ENCODE measurements around the gene DEK. TPM values are rescaled to one million over a fixed set of nuclear protein-coding genes. Genes with fewer than 3 reads are reported as not detected.
"Not testable (repeated sequence)": the region's sequence is repeated elsewhere in the genome, so short reads cannot be mapped to it uniquely, and the experiment has no call there.

DEK gene
- total RNA-seq, 1 donor from 2014 or later, result 37.6 TPM

DNA sequence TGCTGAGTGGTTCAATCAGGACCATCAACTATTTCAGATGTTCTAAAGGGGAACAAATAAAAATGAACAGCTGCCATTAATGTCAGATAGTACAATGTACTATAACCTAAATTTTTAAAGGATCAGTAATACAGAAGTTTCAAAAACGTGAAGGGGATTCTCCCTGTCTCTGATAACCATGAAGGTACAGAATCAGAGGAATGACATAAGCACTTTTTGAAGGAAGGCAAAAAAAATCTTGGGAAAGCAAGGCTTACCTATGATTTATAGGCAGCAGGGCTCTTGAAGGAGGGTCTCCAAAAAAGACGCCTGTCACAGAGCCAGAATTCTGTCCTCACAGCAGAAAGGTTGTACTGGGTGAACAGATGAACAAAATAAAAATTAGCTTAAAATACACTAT lies 20.1 kb downstream of the DEK start:
- intact Hi-C loops (cut with DNase I), result no loop called here
- no peak for DNase-seq (ENCODE audit: low spot score)

DNA sequence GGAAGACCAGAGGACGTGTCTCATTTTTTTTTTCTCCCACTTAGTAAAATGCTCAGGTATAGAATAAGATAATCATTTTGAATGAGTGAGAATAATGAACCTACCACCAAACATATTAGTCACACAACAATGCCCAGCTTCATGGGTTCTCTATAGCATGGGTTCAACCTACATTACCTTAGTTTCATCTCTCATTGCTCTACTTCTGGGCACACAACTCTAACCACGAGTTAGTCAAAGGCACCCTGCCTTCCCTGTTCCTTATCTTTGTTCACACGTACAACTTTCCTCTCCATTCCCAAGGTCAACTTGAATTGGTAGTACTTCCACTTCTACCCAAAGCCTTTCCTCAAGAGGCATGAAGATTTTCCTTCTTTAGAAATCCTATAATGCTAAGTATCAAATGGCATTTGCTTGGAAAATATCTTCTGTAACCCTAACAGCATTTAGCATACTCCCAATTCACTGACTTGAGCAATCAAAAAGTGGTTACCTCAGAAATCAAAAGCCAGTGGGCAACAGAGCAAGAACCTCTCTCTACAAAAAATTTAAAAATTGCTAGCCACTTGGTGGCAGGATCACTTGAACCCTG lies 20.9 kb downstream of the DEK start:
- DNase-seq (ENCODE audit: low spot score), result no peak
- intact Hi-C loops (cut with DNase I), result no loop called here

DNA sequence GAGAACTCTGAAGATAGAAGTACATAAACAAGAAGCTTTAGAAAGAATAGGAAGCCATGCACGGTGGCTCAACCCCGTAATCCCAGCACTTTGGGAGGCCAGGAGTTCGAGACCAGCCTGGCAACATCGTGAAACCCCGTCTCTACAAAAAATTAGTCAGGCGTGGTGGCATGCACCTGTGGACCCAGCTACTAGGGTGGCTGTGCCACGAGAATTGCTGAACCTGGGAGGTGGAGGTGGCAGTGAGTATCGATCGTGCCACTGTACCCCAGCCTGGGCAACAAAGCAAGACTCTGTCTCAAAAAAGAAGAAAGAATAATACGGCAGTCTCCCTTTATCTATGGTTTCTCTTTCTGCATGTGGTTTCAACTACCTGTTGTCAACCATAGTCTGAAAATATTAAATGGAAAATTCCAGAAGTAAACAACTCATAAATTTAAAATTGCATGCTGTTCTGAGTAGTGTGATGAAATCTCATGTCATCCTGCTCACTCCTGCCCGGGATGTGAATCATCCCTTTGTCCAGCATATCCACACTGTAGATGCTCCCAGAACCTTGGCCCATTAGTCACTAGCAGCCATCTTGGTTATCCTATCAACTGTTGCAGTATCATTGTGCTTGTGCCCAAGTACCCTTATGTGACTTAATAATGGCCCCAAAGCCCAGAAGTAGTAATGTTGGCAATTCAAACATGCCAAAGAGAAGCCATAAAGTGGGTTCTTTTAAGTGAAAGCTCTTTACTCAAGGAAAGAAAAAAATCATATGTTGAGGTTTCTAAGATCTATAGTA lies 22.1 kb downstream of the DEK start:
- no peak for DNase-seq (ENCODE audit: low spot score)
- intact Hi-C loops (cut with DNase I), result no loop called here

DNA sequence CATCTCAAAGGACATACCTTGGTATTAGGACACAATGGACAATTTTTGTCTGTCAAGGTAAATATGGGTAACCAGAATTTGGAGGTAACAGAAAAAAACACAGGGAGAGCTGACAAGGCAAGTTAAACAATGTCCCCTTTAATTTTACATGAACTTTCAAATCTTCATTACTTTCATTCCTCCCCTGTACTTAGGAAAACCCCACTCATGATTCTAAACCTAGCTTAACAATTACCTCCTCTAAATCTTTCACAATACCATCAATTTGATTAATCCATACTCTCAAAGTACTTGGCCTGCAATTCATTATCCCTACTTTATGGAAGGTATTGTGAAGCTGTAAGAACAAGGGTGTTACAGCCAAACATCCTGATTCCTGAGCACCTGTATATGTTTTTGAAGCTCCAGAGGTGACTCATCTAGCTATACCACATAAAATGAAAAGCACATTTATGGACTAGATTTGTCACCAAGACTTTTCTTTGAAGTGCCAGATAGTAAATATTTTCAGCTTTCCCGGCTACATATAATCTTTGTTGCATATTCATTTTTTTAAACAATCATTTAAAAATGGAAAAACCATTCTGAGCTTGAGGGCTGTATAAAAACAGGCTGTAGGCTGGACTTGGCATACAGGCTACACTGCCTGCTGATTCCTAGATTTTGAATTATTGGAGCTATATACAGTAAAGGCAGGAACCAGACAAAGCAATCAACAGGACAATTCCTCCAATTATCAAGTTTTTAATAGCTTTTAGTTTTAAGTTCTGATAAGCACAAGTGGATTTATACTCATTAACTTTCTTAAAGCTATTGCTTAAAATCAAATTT lies 22.9 kb downstream of the DEK start:
- DNase-seq (ENCODE audit: low spot score), result no peak
- intact Hi-C loops (cut with DNase I), result no loop called here

DNA sequence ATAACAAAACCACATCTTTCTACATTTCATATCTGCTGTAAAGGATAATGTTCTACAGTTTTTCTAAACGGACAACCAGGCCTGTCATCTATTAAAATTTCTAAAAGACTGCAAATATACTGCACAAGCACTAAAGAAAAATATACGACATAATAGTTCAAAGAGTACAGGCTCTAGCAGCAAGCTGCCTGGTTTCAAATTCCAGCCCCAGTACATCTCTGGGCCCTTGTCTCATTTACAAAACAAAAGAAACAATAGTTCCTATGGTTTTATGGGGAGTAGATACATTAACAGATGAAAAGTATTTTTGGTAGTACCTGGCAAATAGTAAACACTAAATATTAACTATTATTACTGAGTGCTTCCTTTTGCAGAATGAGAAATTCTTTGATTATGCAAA lies 24.1 kb downstream of the DEK start:
- DNase-seq (ENCODE audit: low spot score), result no peak
- intact Hi-C loops (cut with DNase I), result no loop called here

DNA sequence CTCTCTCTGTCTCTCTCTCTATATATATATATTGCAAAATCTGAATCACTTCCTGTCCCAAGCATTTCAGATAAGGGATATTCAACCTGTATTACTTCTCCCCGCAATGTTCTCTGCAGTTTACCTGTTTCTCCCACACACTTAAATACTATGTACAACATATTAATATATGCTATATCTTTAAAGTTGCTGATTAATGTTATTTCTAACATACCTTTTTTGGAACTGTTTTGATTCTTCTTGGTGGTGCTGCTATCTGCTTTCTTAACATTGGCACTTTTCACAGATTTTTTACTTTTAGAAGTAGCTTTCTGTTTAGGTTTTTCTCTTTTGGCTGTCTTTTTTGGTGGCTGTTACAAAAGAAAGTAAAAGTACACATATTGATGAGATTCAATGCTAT lies 27.2 kb downstream of the DEK start:
- intact Hi-C loops (cut with DNase I), result no loop called here
- no peak for DNase-seq (ENCODE audit: low spot score)

DNA sequence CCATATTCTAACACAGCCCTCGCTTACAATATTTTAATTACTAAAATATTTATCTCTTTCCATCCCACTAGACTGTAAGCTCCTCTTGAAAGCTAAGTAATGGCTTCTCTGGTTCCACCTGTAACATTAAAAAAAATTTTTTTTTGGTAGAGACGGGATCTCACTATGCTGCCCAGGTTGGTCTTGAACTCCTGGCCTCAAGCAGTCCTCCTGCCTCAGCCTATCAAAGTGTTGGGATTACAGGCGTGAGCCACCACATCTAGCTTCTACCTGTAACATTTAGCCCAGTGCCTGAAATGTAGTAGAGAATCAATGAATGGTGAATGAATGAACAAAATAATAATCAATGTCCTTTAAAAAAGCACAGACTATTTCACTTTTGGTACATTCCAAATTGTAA lies 28.8 kb downstream of the DEK start:
- intact Hi-C loops (cut with DNase I), result no loop called here
- no peak for DNase-seq (ENCODE audit: low spot score)

DNA sequence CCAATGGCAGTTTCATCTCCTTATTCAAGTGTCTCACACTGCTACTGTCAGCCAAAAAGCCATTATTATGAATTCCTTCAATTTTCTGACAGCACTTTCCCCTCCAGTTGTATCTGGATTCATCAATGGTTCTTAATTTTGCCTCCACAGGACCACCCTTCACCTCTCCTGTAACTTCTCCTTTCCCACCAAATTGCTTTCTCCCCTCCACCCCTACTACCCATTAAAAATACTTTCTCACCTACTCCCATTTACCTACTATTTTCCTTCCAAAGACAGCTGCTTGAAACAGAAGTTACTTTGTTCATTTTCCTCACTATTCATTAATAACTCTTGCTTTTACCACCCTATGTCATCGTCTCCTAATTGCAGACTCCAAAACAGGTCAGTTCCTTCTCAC lies 29.8 kb downstream of the DEK start:
- intact Hi-C loops (cut with DNase I), result no loop called here
- DNase-seq (ENCODE audit: low spot score), result no peak

DNA sequence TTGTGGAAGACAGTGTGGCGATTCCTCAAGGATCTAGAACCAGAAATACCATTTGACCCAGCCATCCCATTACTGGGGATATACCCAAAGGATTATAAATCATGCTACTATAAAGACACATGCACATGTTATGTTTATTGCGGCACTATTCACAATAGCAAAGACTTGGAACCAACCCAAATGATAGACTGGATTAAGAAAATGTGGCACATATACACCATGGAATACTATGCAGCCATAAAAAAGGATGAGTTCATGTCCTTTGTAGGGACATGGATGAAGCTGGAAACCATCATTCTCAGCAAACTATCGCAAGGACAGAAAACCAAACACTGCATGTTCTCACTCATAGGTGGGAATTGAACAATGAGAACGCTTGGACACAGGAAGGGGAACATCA lies 30.6 kb downstream of the DEK start:
- intact Hi-C loops (cut with DNase I); DNase-seq (ENCODE audit: low spot score): not testable (repeated sequence)

DNA sequence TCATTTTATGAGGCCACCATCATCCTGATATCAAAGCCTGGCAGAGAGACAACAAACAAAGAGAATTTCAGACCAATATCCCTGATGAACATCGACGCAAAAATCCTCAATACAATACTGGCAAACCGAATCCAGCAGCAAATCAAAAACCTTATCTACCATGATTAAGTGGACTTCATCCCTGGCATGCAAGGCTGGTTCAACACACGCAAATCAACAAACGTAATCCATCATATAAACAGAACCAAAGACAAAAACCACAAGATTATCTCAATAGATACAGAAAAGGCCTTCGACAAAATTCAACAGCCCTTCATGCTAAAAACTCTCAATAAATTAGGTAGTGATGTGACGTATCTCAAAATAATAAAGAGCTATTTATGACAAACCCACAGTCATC lies 32.5 kb downstream of the DEK start:
- intact Hi-C loops (cut with DNase I), result not testable (repeated sequence)

DNA sequence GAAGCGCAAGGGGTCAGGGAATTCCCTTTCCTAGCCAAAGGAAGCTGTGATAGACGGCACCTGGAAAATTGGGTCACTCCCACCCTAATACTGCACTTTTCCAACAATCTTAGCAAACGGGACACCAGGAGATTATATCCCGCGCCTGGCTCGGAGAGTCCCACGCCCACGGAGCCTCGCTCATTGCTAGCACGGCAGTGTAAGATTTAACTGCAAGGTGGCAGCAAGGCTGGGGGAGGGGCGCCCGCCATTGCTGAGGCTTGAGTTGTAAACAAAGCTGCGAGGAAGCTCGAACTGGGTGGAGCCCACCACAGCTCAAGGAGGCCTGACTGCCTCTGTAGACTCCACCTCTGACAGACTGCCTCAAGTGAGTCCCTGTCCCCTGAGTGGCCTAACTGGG lies 35.7 kb downstream of the DEK start:
- DNase-seq (ENCODE audit: low spot score), result not testable (repeated sequence)

More for the DNA sequence above, 32.5 kb downstream of the DEK start:
- not testable (repeated sequence) for DNase-seq (ENCODE audit: low spot score)

DNA sequence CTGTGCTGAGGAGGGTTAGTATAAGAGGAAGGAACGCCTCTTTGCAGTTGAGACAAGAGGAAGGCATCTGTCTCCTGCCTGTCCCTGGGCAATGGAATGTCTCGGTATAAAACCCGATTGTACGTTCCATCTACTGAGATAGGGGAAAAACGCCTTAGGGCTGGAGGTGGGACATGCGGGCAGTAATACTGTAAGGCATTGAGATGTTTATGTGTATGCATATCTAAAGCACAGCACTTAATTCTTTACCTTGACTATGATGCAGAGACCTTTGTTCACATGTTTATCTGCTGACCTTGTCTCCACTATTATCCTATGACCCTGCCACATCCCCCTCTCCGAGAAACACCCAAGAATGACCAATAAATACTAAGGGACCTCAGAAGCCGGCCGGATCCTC lies 37.2 kb downstream of the DEK start:
- intact Hi-C loops (cut with DNase I); DNase-seq (ENCODE audit: low spot score): not testable (repeated sequence)

More for the DNA sequence above, 35.7 kb downstream of the DEK start:
- intact Hi-C loops (cut with DNase I), result not testable (repeated sequence)

DNA sequence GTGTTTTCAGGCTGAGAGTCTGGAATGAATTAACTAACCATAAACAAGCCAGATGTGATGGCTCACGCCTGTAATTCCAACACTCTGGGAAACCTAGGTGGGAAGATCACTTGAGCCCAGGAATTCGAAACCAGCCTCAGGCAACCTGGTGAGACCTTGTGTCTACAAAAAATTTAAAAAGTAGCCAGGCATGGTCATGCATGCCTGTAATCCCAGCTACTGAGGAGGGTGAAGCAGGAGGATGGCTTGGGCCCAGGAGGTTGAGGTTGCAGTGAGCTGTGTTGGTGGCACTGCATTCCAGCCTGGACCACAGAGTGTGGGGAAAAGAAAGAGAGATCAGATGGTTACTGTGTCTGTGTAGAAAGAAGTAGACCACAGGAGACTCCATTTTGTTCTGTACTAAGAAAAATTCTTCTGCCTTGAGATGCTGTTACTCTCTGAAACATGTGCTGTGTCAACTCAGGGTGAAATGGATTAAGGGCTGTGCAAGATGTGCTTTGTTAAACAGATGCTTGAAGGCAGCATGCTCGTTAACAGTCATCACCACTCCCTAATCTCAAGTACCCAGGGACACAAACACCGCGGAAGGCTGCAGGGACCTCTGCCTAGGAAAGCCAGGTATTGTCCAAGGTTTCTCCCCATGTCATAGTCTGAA lies 37.8 kb downstream of the DEK start:
- intact Hi-C loops (cut with DNase I); DNase-seq (ENCODE audit: low spot score): not testable (repeated sequence)

DNA sequence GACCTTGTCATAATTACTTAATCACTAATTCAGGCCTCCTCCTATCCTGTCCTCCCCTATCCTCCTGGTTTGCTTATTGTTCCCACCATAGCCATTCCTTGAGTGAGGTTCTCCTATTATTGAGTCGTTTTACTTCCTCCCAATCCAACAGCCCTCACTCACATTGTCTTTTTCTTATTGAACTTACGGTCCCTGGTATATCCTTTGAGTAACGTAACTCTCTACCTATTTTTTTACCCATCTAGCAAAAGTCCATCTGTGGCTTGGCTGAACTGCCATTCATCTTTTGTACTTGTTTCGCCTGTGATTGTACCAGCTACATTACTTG lies 43.1 kb downstream of the DEK start:
- no peak for DNase-seq (ENCODE audit: low spot score)
- intact Hi-C loops (cut with DNase I), result no loop called here

DNA sequence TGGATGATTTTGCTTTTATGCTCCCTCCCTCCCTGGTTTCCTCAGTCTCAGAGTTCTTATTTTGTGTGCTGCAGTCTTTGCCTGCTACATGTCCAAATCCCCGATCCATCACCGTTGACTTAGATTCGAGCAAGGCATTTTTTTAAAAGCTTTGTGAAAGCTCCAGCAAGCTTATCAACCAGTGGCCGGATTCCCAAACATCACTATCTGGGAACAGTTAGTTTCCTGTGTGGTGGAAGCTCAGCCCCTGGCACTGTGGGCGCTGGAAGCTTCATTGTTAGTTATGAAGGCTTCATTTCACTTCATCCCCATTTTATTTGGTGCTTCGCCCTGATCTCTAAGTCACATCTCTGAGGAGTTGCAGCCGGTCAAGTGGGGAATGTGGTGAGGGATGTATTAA lies 44.7 kb downstream of the DEK start:
- no peak for DNase-seq (ENCODE audit: low spot score)
- intact Hi-C loops (cut with DNase I), result no loop called here

DNA sequence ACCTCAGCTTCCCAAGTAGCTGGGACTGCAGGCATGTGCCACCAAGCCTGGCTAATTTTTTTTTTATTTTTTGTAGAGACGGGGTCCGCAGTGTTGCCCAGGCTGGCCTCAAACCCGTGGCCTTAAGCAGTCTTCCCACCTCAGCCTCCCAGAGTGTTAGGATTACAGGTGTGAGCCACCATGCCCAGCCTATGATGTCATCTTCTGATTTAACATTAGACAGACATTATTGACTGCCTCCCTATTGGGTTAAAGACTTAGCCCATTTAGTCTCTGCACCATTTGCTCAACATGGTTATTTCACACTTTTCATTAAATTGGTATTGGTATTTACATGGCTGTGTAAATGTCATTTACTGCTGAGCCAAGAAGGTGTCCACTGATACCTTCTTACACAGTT lies 46.1 kb downstream of the DEK start:
- no peak for DNase-seq (ENCODE audit: low spot score)
- intact Hi-C loops (cut with DNase I), result no loop called here

DNA sequence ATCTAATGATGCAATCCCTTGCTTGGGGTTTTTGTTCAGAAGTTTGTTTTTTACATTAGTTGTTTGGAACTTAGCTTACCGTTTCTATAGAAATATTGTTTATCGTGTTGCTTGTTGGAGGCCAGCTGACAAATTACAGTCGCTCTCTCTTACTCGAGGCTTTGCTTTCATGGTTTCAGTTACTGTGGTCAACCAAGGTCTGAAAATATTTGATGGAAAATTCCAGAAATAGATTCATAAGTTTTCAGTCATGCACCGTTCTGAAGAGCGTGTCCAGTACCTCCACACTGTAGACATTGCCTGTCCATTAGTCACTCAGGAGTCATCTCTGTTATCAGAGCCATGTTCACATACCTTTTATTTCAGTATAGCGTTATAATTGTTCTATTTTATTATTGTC lies 47.9 kb downstream of the DEK start:
- DNase-seq (ENCODE audit: low spot score), result no peak
- intact Hi-C loops (cut with DNase I), result no loop called here

DNA sequence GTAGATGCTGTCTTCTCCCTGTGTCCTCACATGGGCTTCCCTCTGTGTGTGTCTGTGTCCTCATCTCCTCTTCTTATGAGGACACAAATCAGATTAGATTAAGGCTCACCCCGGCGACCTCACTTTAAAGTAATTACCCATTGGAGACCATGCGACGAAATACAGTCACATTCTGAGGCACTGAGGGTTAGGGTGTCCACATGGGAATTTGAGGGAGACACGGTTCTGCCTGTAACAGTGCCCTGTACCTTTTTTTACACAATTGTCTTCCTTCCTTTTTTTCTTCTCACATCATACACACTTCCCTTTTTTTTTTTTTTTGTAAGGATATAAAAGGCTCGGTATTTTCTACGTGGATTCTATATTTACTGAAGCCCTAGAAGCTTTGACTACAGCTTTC lies 48.9 kb downstream of the DEK start:
- intact Hi-C loops (cut with DNase I), result no loop called here
- no peak for DNase-seq (ENCODE audit: low spot score)

DNA sequence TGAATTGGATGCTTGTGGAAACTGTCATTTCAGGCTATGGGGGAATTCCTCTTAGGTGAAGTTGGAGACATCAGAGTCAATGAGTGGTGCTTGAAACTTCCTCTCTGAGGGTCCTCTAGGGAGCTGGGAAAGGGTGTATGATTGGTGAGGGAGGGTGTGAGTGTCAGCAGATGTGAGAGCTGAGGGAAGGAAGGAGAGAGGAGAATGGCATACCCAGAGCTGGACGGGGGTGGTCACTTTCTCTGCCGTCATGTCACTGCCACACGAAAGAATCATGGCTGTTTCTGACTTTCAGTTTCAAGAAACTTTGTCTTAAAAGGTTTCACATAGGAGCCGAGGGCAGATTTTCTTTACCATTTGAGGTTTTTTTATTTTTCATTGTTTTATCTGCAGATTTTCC lies 50.3 kb downstream of the DEK start:
- DNase-seq (ENCODE audit: low spot score), result no peak
- intact Hi-C loops (cut with DNase I), result no loop called here

DNA sequence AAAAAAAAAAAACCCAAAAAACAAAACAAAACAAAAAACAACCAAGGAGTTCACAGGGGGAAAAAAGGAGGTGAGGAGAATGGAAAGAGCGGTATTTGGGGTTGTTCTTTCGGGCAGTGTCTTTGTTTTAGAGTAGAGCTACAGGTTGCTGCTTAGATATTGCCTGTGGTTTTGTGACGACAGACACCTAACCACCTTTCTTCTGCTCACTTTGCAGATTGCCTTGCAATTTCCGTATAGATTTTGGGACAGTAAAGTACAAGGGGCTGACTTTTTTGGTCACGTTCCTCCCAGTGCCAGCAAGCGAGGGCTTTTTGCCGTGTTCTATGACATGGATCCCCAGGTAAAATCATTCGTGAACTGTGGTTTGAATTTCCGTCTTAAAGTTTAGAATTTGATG lies 50.9 kb downstream of the DEK start:
- no peak for DNase-seq (ENCODE audit: low spot score)
- intact Hi-C loops (cut with DNase I), result no loop called here

Data from cardiac septum (tissue), 1 donor.